ENCODE measurements around the gene POM121L12. TPM values are rescaled to one million over a fixed set of nuclear protein-coding genes. Genes with fewer than 3 reads are reported as not detected.

POM121L12 gene
- not detected for total RNA-seq

DNA sequence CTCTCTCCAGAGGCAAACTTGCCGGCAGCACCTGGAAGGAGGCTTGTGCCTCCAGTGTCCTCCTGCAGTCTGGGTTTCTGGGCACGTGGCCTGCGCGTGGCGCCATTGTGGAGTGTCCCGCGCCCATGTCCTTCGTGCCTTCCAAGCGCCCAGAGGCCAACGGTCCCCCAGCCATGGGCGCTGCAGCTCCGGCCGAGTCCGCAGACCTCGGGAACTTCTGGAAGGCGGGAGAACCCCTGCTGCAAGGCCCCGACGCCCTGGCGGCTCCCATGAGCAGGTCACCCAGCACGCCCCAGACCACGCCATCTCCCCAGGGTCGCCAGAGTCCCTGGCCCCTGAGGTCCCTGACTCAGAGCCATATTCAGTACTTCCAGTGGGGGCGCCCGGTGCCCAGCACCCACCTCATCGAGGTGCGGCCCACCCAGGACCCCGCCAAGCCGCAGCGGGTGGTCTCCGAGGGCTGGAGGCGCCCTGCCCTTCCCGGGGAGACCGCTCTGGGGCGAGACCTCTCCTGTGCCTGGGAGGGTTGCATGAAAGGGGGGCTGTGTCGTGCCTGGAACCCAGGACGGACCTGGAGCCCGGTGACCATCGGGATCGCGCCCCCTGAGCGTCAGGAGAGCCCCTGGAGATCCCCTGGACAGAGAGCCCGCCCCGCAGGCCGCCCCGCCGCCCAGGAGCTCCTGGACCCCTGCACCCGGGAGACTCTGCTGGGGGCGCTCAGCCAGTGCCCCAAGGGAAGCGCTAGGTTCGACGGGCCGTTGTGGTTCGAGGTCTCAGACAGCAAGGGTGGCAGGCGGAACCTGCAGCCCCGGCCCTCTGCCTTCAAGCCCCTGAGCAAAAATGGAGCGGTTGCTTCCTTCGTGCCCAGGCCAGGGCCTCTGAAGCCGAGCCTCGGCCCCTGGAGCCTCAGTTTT lies at the start of gene POM121L12:
Gene POM121L12, plus strand, starts transcription at position 135 of the 914 bp plus-strand sequence. Its CDS starts 39 bp downstream, at position 174.
- Histone ChIP-seq H3K4me3 (ENCODE audit: low read length) (no peak within 1 kb of the TSS), H3K27me3 (ENCODE audit: insufficient read depth, low read length) (no peaks in the 10 kb centered on the region), H3K9me3 (ENCODE audit: low read depth, low read length) (no peaks in the 10 kb centered on the region)

DNA sequence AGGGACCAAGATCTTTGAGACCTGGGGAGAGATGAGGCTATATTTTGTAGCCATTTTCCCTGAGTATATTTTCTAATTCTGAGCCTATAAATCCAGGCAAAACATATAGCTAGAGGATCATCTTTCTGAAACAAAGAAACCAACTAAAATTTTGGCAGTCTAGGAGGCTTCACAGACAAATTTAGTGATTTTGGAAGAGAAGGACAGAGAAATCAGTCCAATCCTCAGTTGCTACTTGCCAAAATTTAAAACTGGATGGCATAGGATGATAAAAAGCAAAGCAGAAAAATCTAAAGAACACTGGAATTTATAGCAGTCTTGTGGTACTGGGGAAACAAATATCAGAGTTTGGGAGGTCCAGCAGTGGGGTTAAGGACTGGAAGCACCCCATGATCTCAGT lies 43.4 kb upstream of the POM121L12 start:
- peaks cover 7% of the 10 kb centered on the region for H3K9me3 ChIP-seq (ENCODE audit: low read depth, low read length)
- H3K27me3 ChIP-seq (ENCODE audit: insufficient read depth, low read length) = no peaks in the 10 kb centered on the region
- no peak overlapping the region for H3K4me3 ChIP-seq (ENCODE audit: low read length)
- no peaks in the 10 kb centered on the region for H3K4me1 ChIP-seq (ENCODE audit: insufficient read depth, low read length)

More for the DNA sequence above, at the start of gene POM121L12:
- no peaks in the 10 kb centered on the region for H3K4me1 ChIP-seq (ENCODE audit: insufficient read depth, low read length)

DNA sequence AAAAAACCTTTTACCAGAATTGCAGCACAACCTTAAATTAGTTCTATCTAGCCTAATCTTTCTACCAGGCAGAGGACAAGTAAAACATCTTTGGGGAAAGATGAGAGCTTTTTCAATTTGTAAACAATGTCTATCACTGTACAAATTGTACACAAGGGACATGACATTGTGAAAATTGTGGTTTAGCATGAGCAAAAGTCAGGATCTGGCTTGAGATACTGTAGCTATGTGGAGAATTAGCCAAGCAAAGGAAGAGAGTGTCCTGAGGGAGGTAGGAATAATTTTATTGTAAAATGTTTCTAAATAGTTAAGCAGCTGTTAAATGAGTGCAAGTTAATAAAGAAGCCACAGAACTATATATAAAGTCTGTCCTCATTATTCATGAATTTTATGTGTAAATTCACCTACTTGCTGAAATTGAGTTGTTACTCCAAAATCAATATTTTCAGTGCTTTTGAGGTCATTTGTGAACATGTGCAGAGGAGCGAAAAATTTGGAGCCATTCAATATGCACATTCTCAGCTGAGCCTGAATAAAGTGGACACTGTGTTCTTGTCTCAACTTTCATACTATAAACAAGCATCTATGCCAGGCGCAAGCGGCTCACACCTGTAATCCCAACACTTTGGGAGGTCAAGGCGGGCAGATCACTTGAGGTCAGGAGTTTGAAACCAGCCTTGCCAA lies 42.8 kb upstream of the POM121L12 start:
- no peaks in the 10 kb centered on the region for H3K4me1 ChIP-seq (ENCODE audit: insufficient read depth, low read length)
- peaks cover under 1% of the 10 kb centered on the region for H3K9me3 ChIP-seq (ENCODE audit: low read depth, low read length)
- no peak overlapping the region for H3K4me3 ChIP-seq (ENCODE audit: low read length)
- H3K27me3 ChIP-seq (ENCODE audit: insufficient read depth, low read length) = no peaks in the 10 kb centered on the region

DNA sequence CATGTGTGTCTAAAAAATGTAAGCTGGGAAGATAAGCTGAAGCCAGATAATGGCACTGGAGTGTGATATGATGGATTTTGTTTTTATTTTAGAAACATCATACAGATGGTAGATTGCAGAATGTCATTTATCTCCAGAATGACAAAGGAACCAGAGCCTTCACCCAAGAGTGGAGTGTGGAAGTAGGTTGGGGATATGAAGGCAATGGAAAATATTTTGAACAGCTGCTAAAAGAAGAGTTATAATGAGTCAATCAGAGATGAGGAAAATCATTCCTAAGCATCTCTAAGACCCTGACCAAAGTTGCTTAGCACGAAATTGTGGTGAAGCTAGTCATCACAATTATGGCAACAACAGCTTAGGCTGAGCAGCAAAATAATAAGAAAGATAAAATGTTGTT lies 39.8 kb upstream of the POM121L12 start:
- no peaks in the 10 kb centered on the region for H3K9me3 ChIP-seq (ENCODE audit: low read depth, low read length)
- no peaks in the 10 kb centered on the region for H3K4me1 ChIP-seq (ENCODE audit: insufficient read depth, low read length)
- no peak overlapping the region for H3K4me3 ChIP-seq (ENCODE audit: low read length)
- no peaks in the 10 kb centered on the region for H3K27me3 ChIP-seq (ENCODE audit: insufficient read depth, low read length)

DNA sequence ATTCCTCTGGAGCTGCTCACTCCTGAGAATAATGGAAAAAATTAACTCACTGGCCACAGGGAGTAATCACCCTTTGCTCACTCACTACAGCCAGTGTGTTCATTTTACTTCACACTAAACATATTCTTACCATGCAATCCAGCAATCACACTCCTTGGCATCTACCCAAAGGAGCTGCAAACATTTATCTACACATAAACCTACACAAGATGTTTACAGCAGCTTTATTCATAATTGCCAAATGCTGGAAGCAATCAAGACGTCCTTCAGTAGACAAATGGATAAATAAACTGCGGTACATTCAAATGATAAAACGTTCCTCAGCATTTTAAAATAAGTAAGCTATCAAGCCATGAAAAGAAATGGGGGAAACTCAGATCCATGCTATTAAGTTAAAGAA lies 34.2 kb upstream of the POM121L12 start:
- Histone ChIP-seq H3K27me3 (ENCODE audit: insufficient read depth, low read length) (no peaks in the 10 kb centered on the region), H3K9me3 (ENCODE audit: low read depth, low read length) (no peaks in the 10 kb centered on the region), H3K4me1 (ENCODE audit: insufficient read depth, low read length) (no peaks in the 10 kb centered on the region), H3K4me3 (ENCODE audit: low read length) (no peak overlapping the region)

DNA sequence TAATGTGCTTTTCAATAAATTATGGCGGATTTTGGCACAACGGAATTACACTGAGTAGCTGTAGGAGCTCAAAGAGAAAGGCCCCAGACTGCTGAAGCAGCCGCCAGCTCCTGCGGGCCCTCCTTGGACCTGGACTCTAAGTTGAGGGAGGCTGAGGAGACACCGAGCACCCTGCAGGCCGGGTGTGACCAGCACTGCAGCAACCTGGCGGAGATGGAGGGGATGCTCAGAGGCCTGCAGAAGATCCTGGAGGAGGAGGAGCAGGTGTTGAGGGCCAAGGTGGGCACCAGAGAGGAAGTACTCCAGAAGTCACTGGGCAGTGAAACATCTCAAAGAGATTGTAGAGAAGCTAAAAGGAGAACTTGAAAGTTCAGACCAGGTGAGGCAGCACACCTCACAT lies 33.0 kb upstream of the POM121L12 start:
- H3K4me3 ChIP-seq (ENCODE audit: low read length) = no peak overlapping the region
- no peaks in the 10 kb centered on the region for H3K9me3 ChIP-seq (ENCODE audit: low read depth, low read length)
- H3K4me1 ChIP-seq (ENCODE audit: insufficient read depth, low read length) = no peaks in the 10 kb centered on the region
- H3K27me3 ChIP-seq (ENCODE audit: insufficient read depth, low read length) = no peaks in the 10 kb centered on the region

DNA sequence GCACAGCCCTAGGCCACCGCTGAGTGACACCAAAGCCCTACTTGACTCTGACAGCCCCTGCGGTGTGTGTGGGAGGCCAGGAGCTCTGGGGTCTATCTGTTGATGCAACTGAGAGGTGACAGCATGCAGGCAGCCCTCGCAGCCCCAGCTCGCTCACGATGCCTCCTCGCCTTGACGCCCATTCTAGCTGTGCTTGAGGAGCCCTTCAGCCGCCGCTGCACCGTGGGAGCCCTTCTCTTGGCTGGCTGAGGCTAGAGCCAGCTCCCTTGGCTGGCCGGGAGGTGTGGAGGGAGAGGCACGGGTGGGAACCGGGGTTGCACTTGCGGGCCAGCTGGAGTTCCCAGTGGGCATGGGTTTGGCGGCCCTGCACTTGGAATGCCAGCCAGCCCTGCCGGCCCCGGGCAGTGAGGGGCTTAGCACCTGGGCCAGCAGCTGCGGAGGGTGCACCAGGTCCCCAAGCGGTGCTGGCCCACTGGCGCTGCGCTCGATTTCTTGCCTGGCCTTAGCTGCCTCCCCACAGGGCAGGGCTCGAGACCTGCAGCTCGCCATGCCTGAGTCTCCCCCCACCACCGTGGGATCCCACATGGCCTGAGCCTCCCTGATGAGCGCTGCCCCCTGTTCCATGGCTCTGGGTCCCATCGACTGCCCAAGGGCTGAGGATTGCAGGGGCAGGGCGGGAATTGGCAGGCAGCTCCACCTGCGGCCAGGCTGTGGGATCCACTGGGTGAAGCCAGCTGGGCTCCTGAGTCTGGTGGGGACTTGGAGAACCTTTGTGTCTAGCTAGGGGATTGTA lies 31.6 kb upstream of the POM121L12 start:
- H3K4me1 ChIP-seq (ENCODE audit: insufficient read depth, low read length) = no peaks in the 10 kb centered on the region
- H3K27me3 ChIP-seq (ENCODE audit: insufficient read depth, low read length) = no peaks in the 10 kb centered on the region
- H3K4me3 ChIP-seq (ENCODE audit: low read length) = no peak overlapping the region
- no peaks in the 10 kb centered on the region for H3K9me3 ChIP-seq (ENCODE audit: low read depth, low read length)

DNA sequence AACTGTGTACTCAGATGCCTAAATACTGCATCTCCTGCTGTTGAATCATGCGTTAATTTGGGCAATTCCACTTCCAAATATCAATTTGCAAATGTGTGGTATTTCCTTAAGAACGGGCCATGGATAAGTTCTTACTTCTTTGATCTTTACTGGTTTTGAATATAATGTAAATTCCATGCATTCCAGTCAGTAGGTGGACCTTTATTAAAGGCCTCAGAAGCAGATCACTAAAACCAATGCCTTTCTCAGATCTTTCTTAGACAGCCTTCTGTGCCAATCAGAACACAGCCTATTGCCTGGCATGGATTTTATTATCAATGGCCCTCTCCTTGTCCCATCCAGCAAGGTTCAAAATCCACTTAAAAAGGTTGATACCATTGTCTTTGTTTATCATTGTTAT lies 21.5 kb upstream of the POM121L12 start:
- Histone ChIP-seq H3K4me3 (ENCODE audit: low read length) (no peak overlapping the region), H3K4me1 (ENCODE audit: insufficient read depth, low read length) (no peaks in the 10 kb centered on the region), H3K9me3 (ENCODE audit: low read depth, low read length) (peaks cover 14% of the 10 kb centered on the region), H3K27me3 (ENCODE audit: insufficient read depth, low read length) (no peaks in the 10 kb centered on the region)

DNA sequence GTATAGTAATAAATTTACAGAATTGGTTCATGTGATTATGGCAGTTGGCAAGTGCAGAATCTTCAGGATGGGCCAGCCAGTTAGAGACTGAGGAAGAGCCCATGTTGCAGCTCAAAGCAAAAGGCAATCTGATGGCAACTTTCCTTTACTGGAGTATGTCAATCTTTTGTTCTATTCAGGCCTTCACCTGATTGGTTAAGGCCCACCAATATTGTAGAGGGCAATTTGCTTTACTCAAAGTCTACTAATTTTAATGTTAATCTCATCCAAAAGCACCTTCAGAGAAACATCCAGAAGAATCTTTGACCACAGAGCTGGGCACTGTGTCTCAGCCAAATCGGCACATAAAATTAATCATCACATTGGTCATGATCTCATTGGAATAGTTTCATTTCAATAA lies 20.0 kb upstream of the POM121L12 start:
- Histone ChIP-seq H3K27me3 (ENCODE audit: insufficient read depth, low read length) (no peaks in the 10 kb centered on the region), H3K4me3 (ENCODE audit: low read length) (no peak overlapping the region), H3K4me1 (ENCODE audit: insufficient read depth, low read length) (no peaks in the 10 kb centered on the region), H3K9me3 (ENCODE audit: low read depth, low read length) (peaks cover 24% of the 10 kb centered on the region)

DNA sequence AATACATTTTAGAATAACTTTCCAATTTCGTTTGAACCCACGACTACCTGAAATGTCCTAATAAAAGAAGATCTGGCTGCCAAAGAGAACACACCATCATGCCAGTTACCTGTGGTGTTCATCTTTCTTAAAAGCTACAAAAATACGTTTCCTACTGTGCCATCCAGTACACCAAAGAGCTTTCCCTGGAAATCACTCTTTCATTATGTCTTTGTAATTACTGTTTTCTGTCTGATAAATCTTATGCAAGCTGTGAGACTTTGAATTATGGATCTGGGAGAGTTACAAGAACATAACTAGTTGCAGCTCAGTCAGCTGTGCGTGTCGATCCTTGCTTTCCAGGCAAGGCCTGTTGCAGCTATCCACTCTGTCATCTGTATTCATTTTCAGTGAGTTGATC lies 12.5 kb upstream of the POM121L12 start:
- Histone ChIP-seq H3K4me3 (ENCODE audit: low read length) (no peak overlapping the region), H3K9me3 (ENCODE audit: low read depth, low read length) (peaks cover 10% of the 10 kb centered on the region), H3K4me1 (ENCODE audit: insufficient read depth, low read length) (no peaks in the 10 kb centered on the region), H3K27me3 (ENCODE audit: insufficient read depth, low read length) (no peaks in the 10 kb centered on the region)

DNA sequence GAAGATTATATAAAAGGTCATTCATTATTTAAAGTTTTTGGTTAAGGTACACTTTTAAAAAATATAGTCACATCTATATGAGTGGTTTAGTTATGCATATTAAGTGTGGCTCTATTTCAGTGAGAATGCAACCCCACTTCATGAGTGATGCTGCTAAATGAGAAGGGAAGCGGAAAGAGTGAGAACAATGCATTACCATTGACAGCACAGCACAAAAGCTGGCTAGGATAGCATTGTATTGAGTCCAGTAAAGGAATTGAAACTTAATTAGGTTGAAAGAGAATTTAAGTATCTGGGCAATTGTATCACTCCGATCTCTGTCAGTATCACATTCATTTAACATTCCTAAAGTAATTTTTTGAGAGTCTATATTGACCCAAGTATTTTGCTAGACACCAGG lies 13.2 kb downstream of the POM121L12 start:
- Histone ChIP-seq H3K9me3 (ENCODE audit: low read depth, low read length) (no peaks in the 10 kb centered on the region), H3K4me3 (ENCODE audit: low read length) (no peak overlapping the region), H3K4me1 (ENCODE audit: insufficient read depth, low read length) (no peaks in the 10 kb centered on the region), H3K27me3 (ENCODE audit: insufficient read depth, low read length) (no peaks in the 10 kb centered on the region)

DNA sequence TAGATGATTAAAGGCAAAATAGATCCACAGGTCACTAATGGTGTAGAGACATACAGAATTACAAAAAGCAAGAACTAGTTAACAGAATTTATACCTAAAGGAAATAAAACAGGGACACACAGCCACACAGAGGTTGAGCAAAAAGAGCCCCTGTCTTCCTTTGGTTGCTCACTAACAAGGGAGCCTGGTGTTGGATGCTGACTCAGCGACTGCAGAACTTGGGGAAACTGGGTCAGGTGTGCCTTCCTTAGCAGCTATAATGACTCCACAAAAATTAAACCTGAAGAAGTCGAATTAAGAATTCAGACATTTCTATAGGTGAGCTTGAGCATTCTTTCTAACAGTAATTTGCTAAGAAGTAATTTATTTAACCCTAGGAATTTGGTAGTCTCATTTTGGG lies 15.0 kb downstream of the POM121L12 start:
- H3K4me1 ChIP-seq (ENCODE audit: insufficient read depth, low read length) = no peaks in the 10 kb centered on the region

DNA sequence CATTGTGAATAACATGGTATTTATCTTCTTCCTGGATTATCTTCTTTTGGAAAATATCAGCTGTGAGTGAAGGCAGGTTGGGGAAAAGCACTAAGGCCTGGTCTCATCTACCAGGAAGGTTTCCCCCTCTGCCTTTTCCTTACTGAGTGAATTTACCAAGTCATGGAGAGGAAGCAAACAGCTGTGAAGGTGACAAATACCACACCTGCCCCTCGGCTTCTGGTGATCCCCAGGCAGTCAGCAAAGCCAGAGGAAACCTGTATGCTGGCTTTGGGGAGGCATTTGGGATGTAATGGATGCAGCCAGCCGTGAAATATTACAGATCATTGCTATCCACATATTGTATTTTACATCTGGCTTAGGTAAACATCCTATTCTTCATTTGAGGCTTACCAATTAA lies 24.2 kb downstream of the POM121L12 start:
- Histone ChIP-seq H3K27me3 (ENCODE audit: insufficient read depth, low read length) (no peaks in the 10 kb centered on the region), H3K4me1 (ENCODE audit: insufficient read depth, low read length) (no peaks in the 10 kb centered on the region), H3K4me3 (ENCODE audit: low read length) (no peak overlapping the region), H3K9me3 (ENCODE audit: low read depth, low read length) (no peaks in the 10 kb centered on the region)

More for the DNA sequence above, 15.0 kb downstream of the POM121L12 start:
- no peaks in the 10 kb centered on the region for H3K9me3 ChIP-seq (ENCODE audit: low read depth, low read length)
- H3K4me3 ChIP-seq (ENCODE audit: low read length) = no peak overlapping the region
- H3K27me3 ChIP-seq (ENCODE audit: insufficient read depth, low read length) = no peaks in the 10 kb centered on the region

DNA sequence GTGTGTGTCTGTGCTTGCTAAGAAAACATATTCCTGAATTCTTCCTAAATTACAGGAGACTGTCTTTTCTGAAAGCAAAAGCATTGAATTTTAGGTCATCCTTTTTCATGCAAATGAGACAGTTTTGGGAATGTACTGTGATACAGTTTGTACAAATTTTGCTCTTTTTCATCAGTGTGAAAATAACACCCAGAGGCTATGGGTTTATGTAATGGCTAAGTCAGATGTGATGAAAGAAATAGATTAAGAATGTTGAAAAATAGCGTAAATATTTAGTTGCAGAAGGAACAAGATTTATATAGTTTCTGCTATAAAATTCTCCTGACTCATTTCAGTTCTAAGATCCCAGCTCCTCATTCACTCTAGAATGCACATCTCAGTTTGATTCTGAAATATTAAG lies 24.6 kb downstream of the POM121L12 start:
- Histone ChIP-seq H3K4me1 (ENCODE audit: insufficient read depth, low read length) (no peaks in the 10 kb centered on the region), H3K4me3 (ENCODE audit: low read length) (no peak overlapping the region), H3K27me3 (ENCODE audit: insufficient read depth, low read length) (no peaks in the 10 kb centered on the region), H3K9me3 (ENCODE audit: low read depth, low read length) (no peaks in the 10 kb centered on the region)

DNA sequence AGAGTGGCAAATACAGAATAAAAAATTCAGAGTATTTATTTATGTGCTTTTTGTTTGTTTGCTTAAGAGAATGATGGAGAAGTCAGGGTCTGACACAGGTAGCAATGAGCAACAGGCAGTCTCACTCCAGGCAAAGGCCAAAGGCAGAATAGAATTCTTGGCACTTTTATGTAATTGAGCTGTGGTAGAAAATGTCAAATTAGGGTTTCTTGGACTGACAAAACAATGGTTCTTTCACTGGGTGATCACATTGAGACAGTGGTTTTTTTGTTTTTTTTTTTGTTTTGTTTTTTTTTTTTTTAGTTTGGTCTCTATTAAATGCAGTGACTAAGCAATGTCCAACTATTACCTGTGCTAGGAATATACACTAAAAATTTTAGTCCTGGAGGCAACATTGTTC lies 27.4 kb downstream of the POM121L12 start:
- Histone ChIP-seq H3K4me3 (ENCODE audit: low read length) (no peak overlapping the region), H3K9me3 (ENCODE audit: low read depth, low read length) (no peaks in the 10 kb centered on the region), H3K4me1 (ENCODE audit: insufficient read depth, low read length) (no peaks in the 10 kb centered on the region)

More for the DNA sequence above, 27.4 kb downstream of the POM121L12 start:
- no peaks in the 10 kb centered on the region for H3K27me3 ChIP-seq (ENCODE audit: insufficient read depth, low read length)

All from mononuclear cell (primary cell).